GM12878 (cell line): ENCODE measurements around the gene MRPL55. TPM values are rescaled to one million over a fixed set of nuclear protein-coding genes. Genes with fewer than 3 reads are reported as not detected.

Source experiments
- BACH1 ChIP-seq: fragments of 450-650 bp; IDR thresholded peaks from 2 replicates; pipeline ENCODE4 v1.6.1; 2017; ENCODE audit warnings: mild to moderate bottlenecking, borderline replicate concordance
- CBX3 ChIP-seq: fragments of 200-600 bp; sonication (generic); IDR thresholded peaks from 2 replicates; pipeline ENCODE4 v1.6.1; 2016; ENCODE audit warnings: low read depth, borderline replicate concordance
- IKZF2 ChIP-seq, 2 experiments: fragments of 450-650 bp; IDR thresholded peaks; 2 replicates each; pipeline ENCODE4 v1.6.1; 2017; ENCODE audit warnings: mild to moderate bottlenecking in 2 of 2, moderate library complexity in 2 of 2
- IRF5 ChIP-seq: fragments of 450-650 bp; IDR thresholded peaks from 2 replicates; pipeline ENCODE4 v1.6.1; 2017; ENCODE audit warnings: borderline replicate concordance
- NR2C1 ChIP-seq: fragments of 450-650 bp; IDR thresholded peaks from 2 replicates; pipeline ENCODE4 v1.6.1; 2017; ENCODE audit warnings: antibody characterized with exemption, mild to moderate bottlenecking, moderate library complexity
- RBBP5 ChIP-seq: fragments of 200-600 bp; sonication (generic); conservative IDR thresholded peaks from 2 replicates; pipeline ENCODE4 v1.6.1; 2016
- polyA plus RNA-seq, 11 experiments: library from polyadenylated mRNA; depleted of rRNA in 4 of 11; unstranded in 6 of 11; stranded (reverse) in 5 of 11; fragments of >200 nt; fragmentation: Nextera tagmentation in 4 of 11; fragmentation: Illumina TruSeq in 1 of 11; extraction: Ambion mirVana in 4 of 11; extraction: Trizol in 1 of 11; gene quantifications; 1 replicate in 1 of 11; 2 replicates in 10 of 11; pipeline versions ENCODE4 v1.2.1 to v1.2.3, GENCODE V29; 2011 to 2016; ENCODE audit warnings: inconsistent platforms in 2 of 11, missing spikeins in 2 of 11, low read depth in 1 of 11
- total RNA-seq, 4 experiments: library from RNA; depleted of rRNA in 3 of 4; stranded (reverse); fragments of >200 nt in 3 of 4; fragmentation: Illumina TruSeq in 1 of 4; extraction: Trizol in 1 of 4; gene quantifications; 2 replicates each; pipeline versions ENCODE4 v1.2.1 to v1.2.3, GENCODE V29; 2013 to 2021
- TF ChIP-seq, protein P1 (sequence below): IDR thresholded peaks from 2 replicates; pipeline ENCODE4 v1.6.1; 2012; ENCODE audit warnings: low read depth, low read length, improper control_type of control experiment
- TF ChIP-seq, protein P2 (sequence below): IDR thresholded peaks from 2 replicates; pipeline ENCODE4 v1.6.1; 2012; ENCODE audit warnings: low read length, inconsistent platforms

The MRPL55 gene
- total and polyA plus RNA-seq, 10 of the 15 experiments (the other 5 are each of a cell fraction or from before 2014, with no cell fraction given): 15.1 to 143 (median 55.8) TPM

DNA sequence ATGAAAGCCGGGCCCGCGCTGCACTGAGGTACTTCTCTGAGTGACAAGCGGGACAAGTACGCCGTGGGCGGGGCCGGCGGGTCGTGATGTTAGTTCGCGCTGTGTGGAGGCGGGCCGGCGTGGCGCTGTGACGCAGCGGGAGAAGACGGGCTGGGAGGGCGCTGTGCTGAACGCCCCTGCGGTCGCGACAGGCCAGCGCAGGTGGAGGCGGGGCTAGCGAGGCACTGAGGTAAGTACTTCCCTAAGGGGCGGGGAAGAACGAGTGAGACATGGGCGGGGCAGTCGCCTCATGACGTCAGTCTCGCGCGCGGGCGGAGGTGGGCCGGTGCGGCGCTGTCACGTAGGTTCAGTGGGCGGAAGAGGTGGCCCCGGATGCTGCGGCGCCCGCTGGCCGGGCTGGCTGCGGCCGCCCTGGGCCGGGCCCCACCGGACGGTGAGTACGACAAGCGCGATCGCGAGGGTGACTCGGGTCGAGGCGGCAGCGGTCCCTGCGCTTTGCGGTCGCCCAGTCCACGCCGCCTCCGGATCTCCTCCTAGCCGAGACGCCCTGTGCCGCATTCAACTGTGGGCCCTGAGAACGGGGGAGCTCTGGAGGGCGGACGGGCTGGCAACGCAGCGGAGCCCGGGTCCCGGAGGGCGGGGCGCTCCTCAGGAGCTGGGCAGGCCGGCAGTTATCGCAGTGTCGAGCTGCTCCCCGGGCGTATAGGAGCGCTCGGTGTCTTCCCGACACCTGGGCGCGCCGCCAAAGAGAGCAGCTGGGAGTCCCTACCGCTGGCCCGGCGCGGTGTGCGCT is 31.0 kb upstream of the MRPL55 start, which contains the start of gene GUK1 (continued):
- TF ChIP-seq, protein P1, sequence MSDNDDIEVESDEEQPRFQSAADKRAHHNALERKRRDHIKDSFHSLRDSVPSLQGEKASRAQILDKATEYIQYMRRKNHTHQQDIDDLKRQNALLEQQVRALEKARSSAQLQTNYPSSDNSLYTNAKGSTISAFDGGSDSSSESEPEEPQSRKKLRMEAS: peak; percentile 66
- no peak for TF ChIP-seq NR2C1
- TF ChIP-seq, protein P2, sequence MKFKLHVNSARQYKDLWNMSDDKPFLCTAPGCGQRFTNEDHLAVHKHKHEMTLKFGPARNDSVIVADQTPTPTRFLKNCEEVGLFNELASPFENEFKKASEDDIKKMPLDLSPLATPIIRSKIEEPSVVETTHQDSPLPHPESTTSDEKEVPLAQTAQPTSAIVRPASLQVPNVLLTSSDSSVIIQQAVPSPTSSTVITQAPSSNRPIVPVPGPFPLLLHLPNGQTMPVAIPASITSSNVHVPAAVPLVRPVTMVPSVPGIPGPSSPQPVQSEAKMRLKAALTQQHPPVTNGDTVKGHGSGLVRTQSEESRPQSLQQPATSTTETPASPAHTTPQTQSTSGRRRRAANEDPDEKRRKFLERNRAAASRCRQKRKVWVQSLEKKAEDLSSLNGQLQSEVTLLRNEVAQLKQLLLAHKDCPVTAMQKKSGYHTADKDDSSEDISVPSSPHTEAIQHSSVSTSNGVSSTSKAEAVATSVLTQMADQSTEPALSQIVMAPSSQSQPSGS: no peak
- no peak; a peak in 1 of 4 replicates for TF ChIP-seq IKZF2 (IDR thresholded peaks at IDR 0.05)
- no peak for TF ChIP-seq IRF5
- TF ChIP-seq BACH1: peak; percentile 100
- no peak for TF ChIP-seq CBX3
- no peak for TF ChIP-seq RBBP5
